CD4-positive, alpha-beta T cell treated with Interleukin-10 for 1 hour (primary cell): ENCODE data around the gene LMBR1.
"Not testable (repeated sequence)": the region's sequence is repeated elsewhere in the genome, so short reads cannot be mapped to it uniquely, and the experiment has no call there.

Source experiments
- DNase-seq: peaks from one replicate; pipeline ENCODE4 v3.0.0-alpha.2; 2020

LMBR1 gene

DNA sequence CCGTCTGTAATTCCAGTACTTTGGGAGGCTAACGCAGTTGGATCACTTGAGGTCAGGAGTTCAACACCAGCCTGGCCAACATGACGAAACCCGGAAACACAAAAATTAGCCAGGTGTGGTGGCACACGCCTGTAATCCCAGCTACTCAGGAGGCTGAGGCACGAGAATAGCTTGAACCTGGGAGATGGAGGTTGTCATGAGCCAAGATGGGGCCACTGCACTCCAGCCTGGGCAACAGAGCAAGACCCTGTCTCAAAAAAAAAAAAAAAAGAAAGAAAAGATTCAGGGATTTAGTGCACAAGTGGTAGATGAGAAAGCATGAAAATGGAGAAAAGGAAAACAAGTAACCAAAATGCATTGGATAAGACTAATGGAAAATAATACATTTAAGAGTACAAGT is 49.4 kb downstream of the LMBR1 start:
- not testable (repeated sequence) for DNase-seq

DNA sequence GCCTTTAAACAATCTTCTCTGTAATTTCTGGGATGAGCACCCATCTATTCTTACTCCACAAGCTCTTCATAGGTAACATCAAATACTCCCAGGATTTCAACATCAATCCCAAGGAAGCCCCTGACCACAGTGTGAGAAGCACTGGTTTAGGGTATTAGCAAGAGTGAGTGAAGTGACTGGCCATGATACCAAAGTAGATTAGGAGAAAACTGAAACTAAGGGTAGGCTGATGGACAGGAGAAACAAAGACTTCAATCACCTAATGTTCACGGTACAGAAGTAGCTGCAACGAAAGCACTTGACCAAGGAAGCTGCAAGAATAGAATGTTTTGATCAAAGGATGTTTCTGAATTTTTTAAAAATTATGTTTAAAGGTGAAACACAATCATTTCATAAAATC is 49.8 kb downstream of the LMBR1 start:
- no peak for DNase-seq

DNA sequence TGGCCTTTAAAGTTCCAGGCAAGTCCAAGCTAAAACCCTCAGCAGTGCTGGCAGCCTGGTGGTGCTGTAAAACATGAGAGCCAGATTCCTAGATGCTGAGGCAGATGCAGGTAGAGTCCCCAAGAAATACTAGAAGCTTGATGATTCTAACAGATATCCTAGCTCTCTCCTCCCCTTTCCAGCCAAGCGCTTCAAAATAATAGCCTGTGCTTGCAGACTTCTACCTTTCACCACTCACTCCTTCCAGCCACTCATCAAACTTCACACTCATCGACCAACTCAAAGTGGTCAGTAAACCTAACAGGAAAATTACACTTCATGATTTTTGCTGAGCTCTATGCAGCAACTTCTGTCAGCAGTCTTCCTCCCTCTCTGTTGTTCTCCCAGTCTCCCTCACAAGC is 50.2 kb downstream of the LMBR1 start:
- DNase-seq = no peak

DNA sequence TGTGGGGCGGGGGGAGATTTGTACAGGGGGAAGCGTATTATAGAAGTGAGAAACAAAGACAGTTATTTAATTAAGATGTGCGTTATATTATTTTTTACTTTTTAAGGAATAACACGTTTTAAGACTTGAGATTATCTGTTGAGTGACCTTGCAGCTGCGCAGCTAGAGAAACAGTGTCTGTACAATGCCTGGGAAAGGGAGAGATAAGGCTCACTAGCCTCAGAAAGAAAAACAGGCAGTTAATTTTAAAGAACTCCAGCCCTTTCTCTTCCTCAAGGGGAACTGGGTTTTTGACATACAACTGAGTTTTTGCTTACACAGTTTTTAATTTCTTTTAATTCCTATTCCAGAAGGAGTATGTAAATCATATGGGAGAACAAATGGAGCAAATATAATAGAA is 50.7 kb downstream of the LMBR1 start:
- DNase-seq = no peak

DNA sequence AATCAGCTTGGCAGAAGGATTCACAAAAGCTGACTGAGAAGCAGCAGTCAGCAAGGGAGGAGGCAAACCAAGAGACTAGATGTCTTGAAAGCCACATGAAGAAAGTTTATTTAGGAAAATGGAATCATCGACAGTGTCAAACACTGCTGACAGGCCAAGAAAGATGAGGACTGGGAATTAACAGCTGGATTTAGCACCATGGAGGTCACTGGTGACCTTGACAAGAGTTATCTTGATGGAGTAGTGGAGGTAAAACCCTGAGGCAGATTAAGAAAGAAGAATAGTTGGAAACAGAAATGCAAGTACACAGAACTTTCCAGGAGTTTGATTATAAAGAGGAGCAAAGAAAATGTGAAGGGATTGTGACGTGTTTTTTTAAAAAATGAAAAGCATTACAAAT is 51.5 kb downstream of the LMBR1 start:
- DNase-seq = no peak

DNA sequence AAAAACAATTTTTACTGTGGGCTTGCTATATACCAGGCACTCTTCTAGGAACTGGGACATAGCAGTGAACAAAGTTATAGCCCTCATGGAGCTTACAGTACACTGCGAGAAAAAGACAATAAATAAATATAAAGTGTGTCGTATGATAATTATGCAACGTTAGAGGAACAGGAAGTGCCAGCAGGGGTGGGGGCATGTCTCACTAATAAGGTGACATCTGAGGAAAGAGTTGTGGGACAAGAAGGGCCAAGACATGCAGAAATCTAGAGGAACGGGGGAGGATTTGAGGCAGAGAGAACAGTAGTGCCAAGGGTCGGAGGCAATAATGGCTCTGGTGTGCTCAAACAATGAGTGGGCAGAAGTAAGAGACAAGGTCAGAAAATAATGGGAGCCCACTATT is 52.8 kb downstream of the LMBR1 start:
- no peak for DNase-seq

DNA sequence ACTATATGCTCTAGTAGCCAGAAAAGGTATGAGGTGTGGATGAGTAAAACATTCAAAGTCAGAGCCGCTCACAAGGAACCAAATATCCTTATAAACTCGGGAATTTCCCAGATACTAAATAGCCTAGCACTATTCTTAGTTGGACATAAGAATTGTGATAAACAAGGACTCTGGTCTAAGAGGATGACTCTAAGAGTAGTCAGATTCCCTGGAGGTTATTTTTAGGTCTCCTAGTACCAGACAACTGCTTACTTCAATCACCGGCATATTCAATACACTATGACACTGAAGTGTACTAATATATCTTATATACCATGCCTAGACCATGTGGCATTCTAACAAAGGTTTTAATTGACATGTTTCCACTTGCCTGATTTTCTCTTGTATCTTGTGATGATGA is 56.5 kb downstream of the LMBR1 start:
- DNase-seq = no peak

DNA sequence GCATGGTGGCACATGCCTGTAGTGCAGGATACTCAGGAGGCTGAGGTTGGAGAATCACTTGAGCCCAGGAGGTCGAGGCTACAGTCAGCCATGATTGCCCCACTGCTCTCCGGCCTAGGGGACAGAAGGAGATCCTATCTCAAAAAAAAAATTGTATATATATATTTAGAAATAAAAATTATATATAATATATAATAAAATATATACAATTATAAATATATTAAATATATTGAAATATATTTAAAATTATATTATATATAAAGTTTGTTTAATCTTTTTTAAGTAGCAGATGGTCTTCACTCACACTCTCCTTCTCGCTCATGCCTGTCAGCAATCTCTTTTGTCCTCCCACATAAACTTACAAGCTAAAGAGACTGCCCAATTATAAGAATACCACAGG is 58.5 kb downstream of the LMBR1 start:
- DNase-seq = no peak

DNA sequence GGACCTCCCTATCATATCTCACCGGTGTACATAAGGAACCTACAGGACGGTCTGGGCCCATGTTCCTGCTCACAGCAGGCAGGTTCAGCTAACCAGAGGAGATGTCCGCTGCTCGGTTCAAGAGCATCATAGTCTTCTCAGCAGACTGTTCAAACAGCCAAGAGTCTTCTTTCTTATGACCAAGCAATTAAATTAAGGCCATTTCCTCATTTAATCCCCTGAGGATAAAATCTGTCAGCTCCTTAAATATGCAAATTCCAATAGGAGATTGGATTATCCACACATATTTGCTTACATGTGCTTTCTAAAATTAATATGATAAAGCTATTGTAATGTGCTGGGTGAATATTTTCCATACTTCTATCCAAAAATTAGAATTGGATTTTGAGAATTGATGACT is 59.7 kb downstream of the LMBR1 start:
- DNase-seq = no peak

DNA sequence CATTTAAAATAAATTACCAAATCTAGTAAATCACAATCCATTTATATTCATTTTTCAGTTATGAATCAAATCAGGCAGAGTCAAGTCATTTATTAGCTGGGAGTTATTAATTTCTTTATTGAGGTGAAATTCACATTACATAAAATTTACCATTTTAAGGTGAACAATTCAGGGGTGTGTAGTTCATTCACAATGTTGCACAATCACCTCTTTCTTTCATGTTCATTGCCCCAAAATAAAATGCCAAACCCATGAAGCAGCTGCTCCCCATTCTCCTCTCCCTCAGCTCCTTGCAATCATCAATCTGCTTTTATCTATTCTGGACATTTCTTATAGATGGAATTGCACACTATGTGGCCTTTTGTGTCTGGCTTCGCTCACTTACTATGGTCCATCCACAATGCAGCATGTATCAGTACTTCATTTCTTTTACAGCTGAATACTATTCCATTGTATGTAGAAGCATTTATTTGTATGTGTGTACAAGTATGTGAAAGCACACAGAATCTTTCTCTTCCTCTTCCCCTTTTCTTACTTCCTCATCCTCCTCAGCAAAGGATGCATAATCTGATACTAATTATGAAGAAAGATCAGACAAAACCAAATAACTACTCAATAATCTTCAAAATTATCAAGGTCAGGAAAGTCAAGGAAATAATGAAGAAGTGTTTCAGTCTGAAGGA is 60.6 kb downstream of the LMBR1 start:
- no peak for DNase-seq

DNA sequence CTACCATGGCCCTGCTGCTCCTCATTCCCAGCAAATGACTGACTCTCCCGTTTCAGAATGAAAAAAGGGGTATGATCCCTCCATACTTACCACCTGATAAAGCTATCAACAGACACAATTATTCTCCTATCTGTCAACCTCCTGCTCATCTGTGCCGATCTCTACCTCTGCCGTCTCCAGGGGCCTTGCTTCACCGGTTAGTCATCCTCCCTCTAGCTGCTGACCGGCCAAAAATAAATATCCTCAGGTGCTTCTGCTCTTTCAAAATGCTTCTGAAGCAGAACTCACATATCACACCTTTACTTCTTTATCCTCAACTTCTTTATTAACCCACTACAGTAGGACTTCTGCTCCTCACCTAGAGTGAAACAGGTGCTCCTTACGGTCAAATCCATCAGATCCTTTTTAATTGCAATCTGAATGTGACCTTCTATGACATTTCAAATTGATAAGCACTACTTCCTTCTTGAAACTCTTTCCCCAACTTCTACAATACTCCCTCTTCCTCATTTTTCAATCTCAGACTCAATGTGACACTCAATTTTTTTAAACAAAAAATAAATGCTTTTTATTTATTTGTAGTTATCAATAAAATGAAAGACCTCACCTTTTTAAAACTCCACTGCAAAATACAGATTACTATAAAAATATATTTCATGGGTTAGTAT is 63.2 kb downstream of the LMBR1 start:
- no peak for DNase-seq

DNA sequence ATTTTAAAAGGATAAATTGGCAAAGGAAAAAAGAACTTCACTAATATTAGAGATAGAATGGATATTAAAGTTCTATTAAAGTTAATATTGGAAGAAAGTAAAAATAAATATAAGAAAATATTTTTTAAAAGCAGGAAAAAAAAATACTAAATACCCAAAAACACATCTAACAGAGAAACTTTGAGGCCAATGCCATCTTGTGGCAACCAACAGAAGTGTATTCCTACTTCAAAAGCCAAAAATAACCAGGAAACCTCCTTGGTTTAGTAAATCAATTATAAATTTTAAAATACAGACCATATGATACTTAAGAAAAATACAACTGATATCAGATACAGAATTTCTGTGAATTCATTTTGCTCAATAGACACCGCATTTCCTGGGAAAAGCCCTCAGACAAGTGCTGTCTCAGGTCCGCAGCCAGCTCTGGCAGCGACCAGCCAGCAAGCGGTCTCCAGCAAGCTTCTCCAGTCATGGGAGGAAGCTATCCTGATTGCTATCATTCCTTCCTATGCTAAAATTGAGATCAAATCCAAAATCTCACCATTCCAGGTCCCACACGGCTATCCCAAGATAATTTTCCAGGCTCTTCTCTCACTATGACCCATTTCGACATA is 65.3 kb downstream of the LMBR1 start:
- DNase-seq = peak; percentile 5

DNA sequence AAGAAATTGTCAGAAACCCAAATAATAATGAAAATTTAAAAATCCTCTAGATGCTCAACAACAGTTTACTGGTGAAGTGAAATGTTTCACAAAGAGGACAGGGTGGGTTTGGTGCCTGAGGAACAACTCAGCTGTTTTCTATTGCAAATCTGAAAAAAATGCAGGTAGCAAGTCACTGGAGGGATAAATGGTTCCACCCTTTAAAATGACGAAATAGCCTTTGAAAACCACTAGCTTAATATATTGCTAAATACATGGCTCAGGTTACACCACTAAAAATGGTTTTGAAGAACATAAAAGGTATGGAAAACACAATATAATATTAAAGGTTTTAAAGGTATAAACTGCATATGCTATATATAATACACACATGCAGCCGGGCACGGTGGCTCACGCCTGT is 69.5 kb downstream of the LMBR1 start:
- no peak for DNase-seq

DNA sequence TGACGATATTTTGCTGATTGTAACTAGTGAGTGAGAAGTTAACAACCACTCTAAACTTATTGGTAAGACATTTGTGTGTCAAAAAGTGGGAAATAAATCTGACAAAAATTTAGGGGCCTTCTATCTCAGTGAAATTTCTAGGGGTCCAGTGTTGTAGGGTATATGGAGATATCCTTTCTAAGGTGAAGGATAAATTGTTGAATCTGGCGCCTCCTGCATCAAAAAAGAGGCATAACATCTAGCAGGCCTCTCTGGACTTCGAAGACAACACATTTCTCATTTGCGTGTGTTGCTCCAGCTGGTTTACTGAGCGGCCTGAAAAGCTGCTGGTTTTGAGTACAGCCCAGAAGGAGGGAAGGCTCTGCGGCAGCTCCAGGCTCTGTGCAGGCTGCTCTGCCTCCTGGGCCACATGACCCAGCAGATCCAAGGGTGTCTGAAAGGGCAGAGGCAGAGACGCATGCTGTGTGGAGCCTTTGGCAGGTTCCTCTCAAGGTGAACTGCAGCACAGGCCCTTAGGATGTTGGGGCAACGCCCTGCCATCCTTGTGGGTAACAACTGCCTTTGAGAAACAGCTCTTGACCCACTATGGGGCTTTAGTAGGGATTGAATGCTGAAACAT is 72.4 kb downstream of the LMBR1 start:
- no peak for DNase-seq

DNA sequence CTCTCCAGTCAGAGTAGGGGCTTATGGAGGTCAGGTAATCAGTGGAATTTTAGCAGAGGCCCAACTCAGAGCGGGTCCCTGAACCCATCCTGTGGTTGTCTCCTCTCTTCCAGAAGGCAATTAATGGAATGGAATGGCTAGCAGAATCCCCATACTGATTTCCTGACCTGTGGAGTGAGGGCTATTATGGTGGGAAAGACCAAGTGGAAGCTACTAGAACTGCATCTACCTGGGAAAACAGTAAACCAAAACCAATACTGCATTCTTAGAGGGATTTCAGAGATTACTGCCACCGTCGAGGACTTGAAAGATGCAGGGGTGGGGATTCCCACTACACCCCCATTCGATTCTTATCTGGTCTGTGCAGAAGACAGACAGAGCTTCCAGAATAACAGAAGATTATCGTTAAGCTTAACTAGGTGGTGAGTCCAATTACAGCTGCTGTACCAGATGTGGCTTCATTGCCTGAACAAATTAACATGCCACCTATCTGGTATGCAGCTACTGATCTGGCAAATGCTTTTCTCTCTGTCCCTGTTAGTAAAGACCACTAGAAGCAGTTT is 73.2 kb downstream of the LMBR1 start:
- no peak for DNase-seq

DNA sequence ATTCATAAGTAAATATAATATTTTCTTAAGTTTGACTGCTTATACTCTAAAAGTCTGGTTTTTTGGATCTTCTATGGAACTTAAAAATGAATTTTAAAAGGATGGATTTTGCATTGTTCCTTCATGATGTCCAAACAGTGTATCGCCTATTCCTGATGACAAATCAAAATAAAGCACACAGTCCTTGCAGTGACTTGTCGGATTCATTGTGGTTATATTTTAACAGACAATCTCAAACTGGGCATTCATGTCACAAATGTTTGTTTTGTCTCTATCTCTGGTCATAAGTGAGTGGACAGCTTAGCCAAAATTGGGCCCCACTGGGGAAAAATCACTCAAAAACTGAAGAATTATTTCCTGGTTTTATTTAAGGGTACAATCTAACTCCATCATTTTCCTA is 74.8 kb downstream of the LMBR1 start:
- no peak for DNase-seq

DNA sequence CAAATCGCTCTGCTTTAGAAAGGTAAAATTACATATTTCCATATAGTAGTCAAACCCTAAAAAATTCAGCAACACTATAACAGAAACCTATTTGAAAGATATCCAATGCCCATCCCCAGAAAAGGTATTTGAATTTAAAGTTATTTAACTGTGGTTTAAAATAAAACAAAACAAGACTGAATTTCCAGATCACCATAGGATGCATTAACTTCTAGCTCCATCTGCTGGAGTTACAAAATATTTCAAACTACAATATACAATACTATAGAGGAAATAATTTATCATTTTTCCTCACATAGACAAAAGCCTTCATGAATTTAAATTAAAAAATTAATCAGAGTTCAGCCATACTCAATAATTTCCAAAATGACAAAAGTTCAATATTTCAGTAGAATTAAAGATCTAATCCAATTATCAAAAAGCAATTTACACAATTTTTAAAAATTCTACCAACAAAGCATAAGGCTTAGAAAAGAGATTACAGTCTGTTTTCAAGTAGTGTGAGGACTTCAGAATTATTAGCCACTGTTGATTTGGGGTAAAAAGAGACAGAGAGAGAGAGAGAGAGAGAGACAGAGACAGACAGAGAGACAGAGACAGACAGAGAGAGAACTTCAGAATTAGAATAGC is 75.9 kb downstream of the LMBR1 start:
- DNase-seq = peak; percentile 15

DNA sequence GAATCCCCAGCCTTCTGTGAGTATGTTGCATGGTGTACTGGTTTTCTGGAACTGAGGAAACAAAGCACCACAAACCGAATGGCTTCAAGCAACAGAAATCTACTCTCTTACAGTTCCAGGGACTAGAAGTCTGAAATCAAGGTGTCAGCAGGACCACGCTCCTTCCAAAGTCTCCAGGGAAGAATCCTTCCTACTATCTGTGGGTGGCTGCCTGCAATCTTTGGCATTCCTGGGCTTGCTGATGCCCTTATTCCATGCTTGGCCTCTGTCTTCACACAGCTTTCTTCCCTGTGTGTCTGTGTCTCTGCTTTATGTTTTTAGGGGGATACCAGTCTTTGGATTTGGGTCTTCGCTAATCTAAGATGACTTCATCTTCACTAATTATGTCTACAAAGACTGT is 81.3 kb downstream of the LMBR1 start:
- DNase-seq = no peak

DNA sequence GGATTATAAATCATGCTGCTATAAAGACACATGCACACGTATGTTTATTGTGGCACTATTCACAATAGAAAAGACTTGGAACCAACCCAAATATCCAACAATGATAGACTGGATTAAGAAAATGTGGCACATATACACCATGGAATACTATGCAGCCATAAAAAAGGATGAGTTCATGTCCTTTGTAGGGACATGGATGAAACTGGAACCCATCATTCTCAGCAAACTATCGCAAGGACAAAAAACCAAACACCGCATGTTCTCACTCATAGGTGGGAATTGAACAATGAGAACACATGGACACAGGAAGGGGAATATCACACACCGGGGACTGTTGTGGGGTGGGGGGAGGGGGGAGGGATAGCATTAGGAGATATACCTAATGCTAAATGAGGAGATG is 89.3 kb downstream of the LMBR1 start:
- DNase-seq = not testable (repeated sequence)

DNA sequence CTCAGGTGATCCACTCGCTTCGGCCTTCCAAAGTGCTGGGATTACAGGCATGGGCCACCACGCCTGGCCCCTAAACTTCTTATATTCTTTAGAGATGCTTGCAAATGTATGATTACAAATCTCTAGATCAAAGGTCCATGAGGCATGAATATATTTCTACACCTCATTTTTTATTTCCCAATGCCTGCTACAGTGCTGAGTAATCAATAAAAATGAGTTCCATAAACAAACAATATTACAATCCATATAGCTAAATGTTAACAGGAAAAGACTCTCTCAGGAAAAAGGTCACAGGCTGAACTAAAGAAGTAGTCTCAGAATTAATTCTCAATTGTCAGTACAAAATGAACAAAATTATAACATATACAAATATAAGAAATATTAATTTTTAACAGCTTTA is 90.8 kb downstream of the LMBR1 start:
- no peak for DNase-seq

DNA sequence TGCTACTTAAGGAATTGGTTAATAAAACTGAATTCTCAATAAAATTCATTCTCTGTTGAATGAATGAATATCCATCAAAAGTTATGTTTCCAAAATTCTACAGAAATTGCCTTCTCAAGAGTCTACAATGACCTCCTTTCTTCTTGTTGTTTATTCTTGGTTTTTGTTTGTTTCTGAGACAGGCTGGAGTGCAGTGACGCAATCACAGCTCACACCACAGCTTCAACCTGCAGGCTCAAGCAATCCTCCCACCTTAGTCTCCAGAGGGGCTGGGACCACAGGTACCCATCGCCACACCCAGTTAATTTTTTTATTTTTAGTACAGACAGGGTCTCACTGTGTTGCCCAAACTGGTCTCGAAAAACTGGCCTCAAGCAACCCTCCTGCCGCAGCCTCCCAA is 97.6 kb downstream of the LMBR1 start:
- DNase-seq = no peak

DNA sequence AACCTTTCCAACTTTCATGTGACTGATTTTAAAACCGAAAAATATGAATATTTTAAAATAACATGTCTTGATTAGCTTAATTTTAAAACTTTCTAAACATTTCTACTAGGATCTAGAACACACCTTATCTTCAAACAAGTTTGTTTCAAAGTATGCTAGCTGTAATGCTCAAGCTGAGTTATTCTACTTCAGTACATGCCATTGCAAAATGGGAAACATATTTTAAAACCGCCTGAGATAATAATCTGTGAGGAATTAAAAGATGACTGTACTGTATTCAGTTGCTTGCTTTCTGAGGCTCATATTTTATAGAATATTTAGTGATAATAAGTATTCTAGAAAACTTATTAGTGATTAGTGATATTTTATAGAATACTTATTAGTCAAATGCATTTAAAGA is 99.6 kb downstream of the LMBR1 start:
- no peak for DNase-seq

DNA sequence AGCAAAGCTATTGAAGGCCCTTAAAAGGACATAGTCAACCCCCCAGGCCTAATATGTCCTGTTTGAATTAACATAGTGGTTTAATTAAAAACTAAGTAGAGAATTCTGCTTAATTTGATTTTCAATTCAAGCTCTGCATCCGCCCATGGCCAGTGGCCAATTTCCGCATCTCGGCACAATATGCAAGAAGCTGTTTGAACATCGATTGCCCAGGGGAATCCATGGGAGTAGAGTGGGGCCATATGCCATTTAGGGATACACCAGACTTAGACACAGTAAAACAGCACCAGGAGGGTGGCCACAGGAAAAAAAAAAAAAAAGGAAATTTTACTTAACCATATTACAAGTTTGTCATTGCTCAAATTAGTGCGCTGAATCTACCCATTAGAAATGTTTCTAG is 100.4 kb downstream of the LMBR1 start:
- no peak for DNase-seq
